Kidney (tissue), 14 donors: ENCODE measurements around the gene CAMK1D. TPM values are rescaled to one million over a fixed set of nuclear protein-coding genes. Genes with fewer than 3 reads are reported as not detected.

ENCODE experiments used
- DNase-seq, 5 donors: peaks; one replicate each; pipeline ENCODE4 v3.0.0-alpha.2; 2013 to 2020
- FAIRE-seq: peaks from 2 replicates; lab custom pipeline; 2012; peaks lifted over from hg19 to GRCh38; lab: Jason Lieb, UNC
- H3K27ac ChIP-seq, 2 donors: one replicate each; pipeline ENCODE4 v1.7.0; 2013; ENCODE audit warnings: low read depth in 2 of 2, low read length in 2 of 2, inconsistent platforms in 1 of 2
- H3K27me3 ChIP-seq: one replicate; pipeline ENCODE4 v1.7.1; 2013; ENCODE audit warnings: low read length, inconsistent platforms; ENCODE audit not compliant: control insufficient read depth, insufficient read depth
- H3K36me3 ChIP-seq, 3 donors: one replicate each; pipeline versions ENCODE4 v1.7.0 to v1.7.1; 2013; ENCODE audit warnings: low read length in 3 of 3, control low read depth in 1 of 3, inconsistent platforms in 1 of 3; ENCODE audit not compliant: insufficient read depth in 3 of 3, control insufficient read depth in 2 of 3
- H3K4me1 ChIP-seq, 3 donors: one replicate each; pipeline versions ENCODE4 v1.7.0 to v1.7.1; 2013; ENCODE audit warnings: low read length in 3 of 3, inconsistent platforms in 1 of 3, low read depth in 1 of 3; ENCODE audit not compliant: control insufficient read depth in 2 of 3, insufficient read depth in 2 of 3
- H3K4me3 ChIP-seq, 3 donors: one replicate each; pipeline versions ENCODE4 v1.7.0 to v1.8.1; 2013; ENCODE audit warnings: low read length in 3 of 3, control low read depth in 1 of 3, inconsistent platforms in 1 of 3
- H3K9ac ChIP-seq, 3 donors: one replicate each; pipeline versions ENCODE4 v1.7.0 to v1.7.1; 2013; ENCODE audit warnings: low read length in 3 of 3, control low read depth in 1 of 3, inconsistent platforms in 1 of 3
- H3K9me3 ChIP-seq, 3 donors: one replicate each; pipeline versions ENCODE4 v1.7.0 to v1.7.1; 2013; ENCODE audit warnings: low read length in 3 of 3, control low read depth in 1 of 3, inconsistent platforms in 1 of 3; ENCODE audit not compliant: control insufficient read depth in 2 of 3, insufficient read depth in 1 of 3
- CTCF ChIP-seq: IDR thresholded peaks from 3 replicates; pipeline ENCODE4 v1.5.1; 2012; ENCODE audit warnings: mild to moderate bottlenecking, moderate library complexity, borderline replicate concordance; ENCODE audit not compliant: insufficient read depth; ENCODE audit errors: extremely low read depth
- intact Hi-C: fragments of 100-400 bp; cut with DNase I; formaldehyde crosslinking; loops from one replicate; pipeline ENCODE4 v1.11.1; 2022
- polyA plus RNA-seq: library from polyadenylated mRNA; stranded (reverse); fragments of 350-450 nt; fragmentation: Illumina TruSeq; extraction: RNeasy Lipid Tissue Mini Kit (QIAGEN cat#74804); gene quantifications from one replicate; pipeline ENCODE4 v1.2.3, GENCODE V29; 2014; ENCODE audit warnings: low read depth, low replicate concordance; ENCODE audit not compliant: insufficient read depth
- total RNA-seq: library from RNA; stranded (reverse); fragmentation: NEBNext Ultra II Directional; extraction: Animal tissue kit (Norgen Biotek cat#: 25700); gene quantifications from one replicate; pipeline ENCODE4 v1.2.1, GENCODE V29; 2021
- donor health status: control.
- donor health status: control.
- donor health status: control.
- donor health status: control.
- donor health status: control.
- donor health status: DM: yes; HTN: yes; CAD: no.
- donor health status: Normal renal cell carcinoma (clear cell type).

CAMK1D gene
- total and polyA plus RNA-seq, 2 donors from 2014 or later: 1.1 to 13.7 TPM

- DNase-seq: no peak
- H3K9ac ChIP-seq: no peak overlapping the region
- intact Hi-C loops: no loop called here
- no peak for TF ChIP-seq CTCF
- H3K9me3 ChIP-seq: no peaks in the 10 kb centered on the region
- FAIRE-seq: no peak
- H3K36me3 ChIP-seq: no peaks in the 10 kb centered on the region
- no peaks in the 10 kb centered on the region for H3K27me3 ChIP-seq
- no peaks in the 10 kb centered on the region for H3K4me1 ChIP-seq
- H3K27ac ChIP-seq: no peak overlapping the region
- no peak overlapping the region for H3K4me3 ChIP-seq
These were observed 485.4 kb downstream of the CAMK1D start for GRCh38 chr10:12834721-12835120.

- Histone ChIP-seq H3K9ac (no peak overlapping the region), H3K27ac (no peak overlapping the region), H3K4me1 (peaks cover 0 to 2% (median 0%) of the 10 kb centered on the region in 3 donors), H3K27me3 (no peaks in the 10 kb centered on the region), H3K9me3 (no peaks in the 10 kb centered on the region), H3K36me3 (no peaks in the 10 kb centered on the region), H3K4me3 (no peak overlapping the region)
- no peak for DNase-seq
- no peak for FAIRE-seq
- no peak for TF ChIP-seq CTCF
- intact Hi-C loops: no loop called here
These were observed 486.4 kb downstream of the CAMK1D start for GRCh38 chr10:12835709-12836108.

GRCh38 chr10:12838366-12838765 lies 489.0 kb downstream of the CAMK1D start:
- no peak overlapping the region for H3K4me3 ChIP-seq
- TF ChIP-seq CTCF: no peak
- no peaks in the 10 kb centered on the region for H3K9me3 ChIP-seq
- H3K9ac ChIP-seq: no peak overlapping the region
- no peaks in the 10 kb centered on the region for H3K36me3 ChIP-seq
- FAIRE-seq (no peak), DNase-seq (no peak)
- peaks cover 0 to 2% (median 0%) of the 10 kb centered on the region in 3 donors for H3K4me1 ChIP-seq
- intact Hi-C loops: no loop called here
- H3K27me3 ChIP-seq: no peaks in the 10 kb centered on the region
- no peak overlapping the region for H3K27ac ChIP-seq
